AG10803 (cell line): ENCODE results near the gene PCBD2.

Source experiments
- DNase-seq: peaks from one replicate; pipeline ENCODE4 v3.0.0; 2010; ENCODE audit warnings: low read depth
- H3K4me3 ChIP-seq: 2 replicates; pipeline ENCODE4 v1.5.1; 2011; ENCODE audit warnings: mild to moderate bottlenecking, low read length, control low read depth
- TF ChIP-seq, protein P1 (sequence below): conservative IDR thresholded peaks from 2 replicates; pipeline ENCODE4 v1.5.1; 2011; ENCODE audit warnings: mild to moderate bottlenecking, low read length, control low read depth, inconsistent platforms

PCBD2 gene

DNA sequence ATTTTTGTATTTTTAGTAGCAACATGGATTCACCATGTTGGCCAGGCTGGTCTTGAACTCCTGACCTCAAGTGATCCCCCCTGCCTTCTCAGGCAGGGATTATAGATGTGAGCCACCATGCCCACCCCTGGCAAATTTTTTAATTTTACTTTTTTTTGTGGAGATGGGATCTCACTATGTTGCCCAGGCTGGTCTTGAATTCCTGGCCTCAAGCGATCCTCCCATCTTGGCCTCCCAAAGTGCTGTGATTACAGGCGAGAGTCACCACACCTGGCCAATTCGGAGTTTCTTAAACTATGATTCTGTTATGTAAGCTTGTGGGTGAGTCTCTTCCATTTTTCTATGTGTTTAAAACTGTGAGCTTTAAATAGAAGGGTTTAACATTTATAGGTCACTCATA lies 27.6 kb downstream of the PCBD2 start:
- TF ChIP-seq, protein P1, sequence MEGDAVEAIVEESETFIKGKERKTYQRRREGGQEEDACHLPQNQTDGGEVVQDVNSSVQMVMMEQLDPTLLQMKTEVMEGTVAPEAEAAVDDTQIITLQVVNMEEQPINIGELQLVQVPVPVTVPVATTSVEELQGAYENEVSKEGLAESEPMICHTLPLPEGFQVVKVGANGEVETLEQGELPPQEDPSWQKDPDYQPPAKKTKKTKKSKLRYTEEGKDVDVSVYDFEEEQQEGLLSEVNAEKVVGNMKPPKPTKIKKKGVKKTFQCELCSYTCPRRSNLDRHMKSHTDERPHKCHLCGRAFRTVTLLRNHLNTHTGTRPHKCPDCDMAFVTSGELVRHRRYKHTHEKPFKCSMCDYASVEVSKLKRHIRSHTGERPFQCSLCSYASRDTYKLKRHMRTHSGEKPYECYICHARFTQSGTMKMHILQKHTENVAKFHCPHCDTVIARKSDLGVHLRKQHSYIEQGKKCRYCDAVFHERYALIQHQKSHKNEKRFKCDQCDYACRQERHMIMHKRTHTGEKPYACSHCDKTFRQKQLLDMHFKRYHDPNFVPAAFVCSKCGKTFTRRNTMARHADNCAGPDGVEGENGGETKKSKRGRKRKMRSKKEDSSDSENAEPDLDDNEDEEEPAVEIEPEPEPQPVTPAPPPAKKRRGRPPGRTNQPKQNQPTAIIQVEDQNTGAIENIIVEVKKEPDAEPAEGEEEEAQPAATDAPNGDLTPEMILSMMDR: no peak
- DNase-seq: no peak
- no peak overlapping the region for H3K4me3 ChIP-seq

DNA sequence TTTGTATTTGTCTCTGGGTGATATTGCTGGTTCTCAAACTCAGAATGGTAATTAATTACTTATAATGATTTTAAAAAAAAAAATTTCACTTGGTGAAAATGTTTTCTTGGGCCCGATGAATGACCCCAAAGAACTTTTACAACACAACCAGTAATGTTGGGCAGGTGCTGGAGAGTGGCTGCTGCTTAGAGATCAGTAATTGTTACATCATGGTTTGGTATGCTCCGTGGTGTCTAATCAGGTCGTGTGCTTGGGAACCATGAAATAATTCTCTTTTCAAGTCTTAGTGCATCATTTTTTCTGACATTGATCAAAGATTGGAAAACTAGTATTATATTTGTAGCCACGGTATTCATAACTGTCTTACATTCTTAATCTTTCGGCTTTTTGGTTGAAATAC lies 29.3 kb downstream of the PCBD2 start:
- TF ChIP-seq, protein P1: no peak
- no peak overlapping the region for H3K4me3 ChIP-seq
- no peak for DNase-seq

DNA sequence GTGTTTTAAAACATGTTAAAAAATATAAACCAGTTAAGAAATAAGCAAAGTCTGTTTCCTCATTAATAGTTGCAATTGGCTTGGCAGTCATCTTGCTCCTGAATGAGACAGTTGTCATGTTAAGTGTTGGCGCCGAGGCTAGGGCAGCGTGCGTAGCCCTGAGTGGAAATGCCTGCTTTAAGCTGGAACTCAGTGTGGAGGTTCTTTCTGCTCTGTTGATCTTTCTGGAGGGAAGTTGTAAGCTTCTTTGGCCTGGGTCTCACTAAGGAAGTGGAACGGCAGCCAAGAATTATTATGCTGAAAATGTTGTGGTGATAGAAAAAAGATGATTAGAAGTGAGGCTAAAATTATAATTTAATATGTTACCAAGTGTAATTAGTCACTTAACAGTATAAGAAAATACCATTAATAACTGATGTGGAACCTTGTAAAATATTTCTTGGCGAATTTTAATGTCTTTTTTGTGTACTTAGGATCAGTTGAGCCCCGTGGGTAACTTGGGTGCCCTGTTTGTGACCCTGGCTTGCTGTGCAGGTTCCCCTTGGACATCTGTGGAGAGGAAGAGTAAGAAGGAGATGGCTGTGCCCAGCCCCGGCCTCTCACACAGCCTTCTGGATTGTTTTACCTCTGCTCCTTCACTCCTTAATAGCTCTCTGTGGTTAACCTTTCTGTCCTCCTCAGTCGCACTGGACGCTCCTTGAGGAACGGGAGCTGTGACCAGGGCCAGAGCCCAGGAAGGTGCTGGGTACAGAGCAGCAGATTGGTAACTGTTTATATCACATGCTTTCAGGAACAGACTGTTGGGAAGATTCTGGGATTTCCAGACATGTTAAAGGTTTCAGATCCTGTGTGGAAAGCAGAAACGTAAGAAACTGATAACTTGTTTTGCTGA lies 31.0 kb downstream of the PCBD2 start:
- no peak for DNase-seq
- no peak overlapping the region for H3K4me3 ChIP-seq
- TF ChIP-seq, protein P1: no peak

DNA sequence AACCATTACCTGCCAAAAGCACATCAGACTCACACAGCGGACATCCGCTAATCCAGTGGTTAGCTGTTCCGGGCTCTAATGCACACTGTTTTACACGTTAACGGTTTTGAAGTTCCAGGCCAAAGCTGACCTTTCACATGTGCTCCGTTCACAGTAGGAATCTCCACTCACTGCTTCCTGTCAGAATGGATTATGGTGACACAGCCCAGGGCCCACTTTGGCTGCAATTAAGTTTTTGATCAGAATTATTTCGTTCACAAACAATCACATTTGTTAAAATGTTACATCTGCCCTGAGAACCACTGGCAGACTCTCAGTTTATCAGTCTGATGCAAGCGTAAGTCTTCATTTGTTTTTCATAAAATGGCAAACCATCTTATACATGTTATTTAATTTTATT lies 32.6 kb downstream of the PCBD2 start:
- H3K4me3 ChIP-seq: no peak overlapping the region
- no peak for DNase-seq
- TF ChIP-seq, protein P1: no peak

DNA sequence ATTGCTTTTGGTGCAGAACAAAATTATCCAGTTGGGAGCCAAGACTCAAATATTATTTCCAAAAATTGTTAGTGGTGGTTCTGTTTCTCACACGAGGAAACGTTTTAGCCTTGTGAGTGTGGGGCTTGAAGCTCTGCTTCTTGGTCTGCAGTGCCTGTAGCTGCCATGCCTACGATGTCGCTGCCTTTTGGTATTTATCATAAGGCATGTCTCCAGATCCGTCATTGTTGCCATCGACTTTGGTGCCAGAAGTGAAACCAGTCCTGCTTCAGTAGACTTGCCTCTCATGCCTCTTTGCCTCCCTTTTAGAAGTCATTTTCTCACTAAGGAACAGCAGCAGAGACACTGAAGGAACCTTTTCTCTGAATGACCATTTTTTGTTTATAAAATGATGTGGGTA lies 33.1 kb downstream of the PCBD2 start:
- TF ChIP-seq, protein P1: no peak
- DNase-seq: no peak
- H3K4me3 ChIP-seq: no peak overlapping the region

DNA sequence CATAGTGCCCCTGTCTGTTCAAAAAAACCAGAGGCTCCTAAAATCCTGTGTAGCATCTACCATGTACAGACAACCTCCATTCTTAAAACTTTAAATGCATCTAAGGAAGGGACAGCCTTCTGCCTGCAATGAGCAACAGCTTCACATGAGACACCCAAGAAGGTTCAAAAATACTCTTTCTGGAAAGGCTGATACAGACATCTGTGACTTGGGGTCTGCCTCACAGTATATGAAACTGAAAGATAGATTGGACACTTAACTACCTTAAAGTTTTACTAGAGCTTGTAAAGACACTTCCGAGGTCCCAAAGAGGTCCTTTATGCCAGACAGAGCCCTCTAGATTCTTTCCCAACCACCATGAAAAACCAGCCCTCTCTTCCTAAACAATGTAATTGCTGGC lies 34.6 kb downstream of the PCBD2 start:
- DNase-seq: no peak
- no peak overlapping the region for H3K4me3 ChIP-seq
- TF ChIP-seq, protein P1: no peak

DNA sequence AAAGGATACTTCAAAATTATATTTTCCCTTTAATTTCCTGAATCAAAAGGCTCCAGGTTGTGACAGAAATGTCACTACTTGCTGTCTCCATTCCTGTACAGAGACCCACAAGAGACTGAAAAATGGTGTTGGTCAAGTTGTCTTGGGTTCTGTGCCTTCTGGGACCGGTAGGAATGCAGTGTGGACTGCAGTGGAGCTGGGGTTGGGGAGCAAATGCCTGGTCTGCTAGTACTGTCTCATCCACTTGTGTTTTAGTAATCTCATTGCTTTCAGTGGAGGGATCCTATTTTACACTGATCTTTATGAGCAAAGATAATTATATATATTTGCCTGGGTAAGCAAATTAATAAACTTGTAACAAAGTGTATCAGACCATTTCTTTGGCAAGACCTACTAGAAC lies 38.6 kb downstream of the PCBD2 start:
- TF ChIP-seq, protein P1: no peak

More for the DNA sequence above, 38.6 kb downstream of the PCBD2 start:
- H3K4me3 ChIP-seq: no peak overlapping the region
- DNase-seq: no peak
